ENCODE results near the gene GOLGA3. TPM values are rescaled to one million over a fixed set of nuclear protein-coding genes. Genes with fewer than 3 reads are reported as not detected.

Gene GOLGA3
- total and polyA plus RNA-seq, 2 experiments from 2014 or later = 10.3 to 57.8 TPM

- Mint-ChIP-seq H3K27ac (no peak overlapping the region), H3K36me3 (ENCODE audit: low read depth) (peaks cover 54% of the 10 kb centered on the region), H3K9me3 (no peaks in the 10 kb centered on the region; the same call in 2 of the 3 replicates), H3K4me3 (no peak overlapping the region), H3K27me3 (ENCODE audit: insufficient read depth, low read depth, poor library complexity) (peaks cover 8% of the 10 kb centered on the region), H3K4me1 (peaks cover 9% of the 10 kb centered on the region)
- H4K20me1 ChIP-seq (replicated peaks; ENCODE audit: insufficient read depth) = no peaks in the 10 kb centered on the region
- H3F3A ChIP-seq (replicated peaks; ENCODE audit: low read depth) = no peaks in the 10 kb centered on the region; the same call in 1 of the 2 replicates
- no peak overlapping the region for H3K4me3 ChIP-seq
- peaks cover 25% of the 10 kb centered on the region for H3K36me3 ChIP-seq (ENCODE audit: insufficient read depth)
- no peak overlapping the region for H3K27ac ChIP-seq (ENCODE audit: low read depth)
- ATAC-seq (no peak), DNase-seq (ENCODE audit: low spot score) (no peak)
- TF ChIP-seq CTCF (conservative IDR thresholded peaks at IDR 0.05; ENCODE audit: low read depth in 2 of 2) (peak in 1 of 2 experiments; percentile 23; a peak in 2 of 4 replicates), ETS1 (IDR thresholded peaks at IDR 0.05) (no peak)
- no peak overlapping the region for H2AFZ ChIP-seq
- H3K79me2 ChIP-seq (replicated peaks; ENCODE audit: insufficient read depth) = no peaks in the 10 kb centered on the region
- H3K27me3 ChIP-seq (ENCODE audit: insufficient read depth) = no peaks in the 10 kb centered on the region
- H3K9me2 ChIP-seq (ENCODE audit: insufficient read depth) = no peaks in the 10 kb centered on the region
- no peak overlapping the region for H3K4me2 ChIP-seq
- peaks cover 7% of the 10 kb centered on the region; the same call in 1 of the 2 replicates for H3K4me1 ChIP-seq (ENCODE audit: insufficient read depth)
These were observed 13.9 kb upstream of the GOLGA3 start for GRCh38 chr12:132842449-132843045.

DNA sequence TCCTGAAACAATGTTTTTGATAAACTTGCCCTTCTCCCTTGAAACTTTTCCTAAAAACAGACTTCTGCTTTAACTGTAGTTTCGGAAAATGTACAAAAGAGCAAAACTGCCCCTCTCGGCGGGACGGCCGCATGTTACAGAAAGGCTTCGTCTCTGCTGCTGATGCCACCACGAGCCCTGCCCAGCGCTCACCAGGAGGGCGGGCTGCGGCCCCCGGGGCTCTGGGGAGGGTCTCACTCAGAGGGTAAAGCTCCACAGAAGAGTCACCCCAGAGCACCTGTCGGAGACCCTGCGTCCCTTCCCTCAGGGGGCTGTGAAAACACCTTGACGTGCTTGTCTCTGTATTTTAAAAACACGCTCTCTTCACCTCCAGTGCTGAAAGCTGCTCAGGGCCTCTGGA, 12.5 kb upstream of the GOLGA3 start:
- H3K27ac Mint-ChIP-seq = no peak overlapping the region
- ATAC-seq (no peak), DNase-seq (ENCODE audit: low spot score) (no peak)
- no peak for TF ChIP-seq ZNF462 (CRISPR knock-in tag; IDR thresholded peaks at IDR 0.05)
- no peak for TF ChIP-seq CTCF (conservative IDR thresholded peaks at IDR 0.05; ENCODE audit: low read depth in 2 of 2)
- TF ChIP-seq EZH2 (IDR thresholded peaks at IDR 0.05; ENCODE audit: low read depth, unreplicated experiment) = no peak
- Histone ChIP-seq H3K4me3 (no peak overlapping the region), H3K4me1 (ENCODE audit: insufficient read depth) (no peaks in the 10 kb centered on the region), H4K20me1 (replicated peaks; ENCODE audit: insufficient read depth) (no peaks in the 10 kb centered on the region), H3K4me2 (no peak overlapping the region), H3K27me3 (ENCODE audit: insufficient read depth) (no peaks in the 10 kb centered on the region), H3K9me2 (ENCODE audit: insufficient read depth) (no peaks in the 10 kb centered on the region), H3F3A (replicated peaks; ENCODE audit: low read depth) (no peaks in the 10 kb centered on the region; the same call in 1 of the 2 replicates), H3K79me2 (replicated peaks; ENCODE audit: insufficient read depth) (no peaks in the 10 kb centered on the region), H3K36me3 (ENCODE audit: insufficient read depth) (peaks cover 17% of the 10 kb centered on the region; the same call in 1 of the 2 replicates), H3K27ac (ENCODE audit: low read depth) (no peak overlapping the region), H2AFZ (no peak overlapping the region)
- H3K9me3 Mint-ChIP-seq = no peaks in the 10 kb centered on the region; the same call in none of the 3 replicates
- H3K4me3 Mint-ChIP-seq = no peak overlapping the region
- peaks cover 46% of the 10 kb centered on the region for H3K36me3 Mint-ChIP-seq (ENCODE audit: low read depth)
- peaks cover 6% of the 10 kb centered on the region for H3K27me3 Mint-ChIP-seq (ENCODE audit: insufficient read depth, low read depth, poor library complexity)
- no peaks in the 10 kb centered on the region; the same call in 2 of the 3 replicates for H3K4me1 Mint-ChIP-seq

Data from GM23338 (cell line).